Astrocyte of the spinal cord (primary cell): ENCODE results near the gene MIER1.

ENCODE experiments used
- DNase-seq: peaks from one replicate; pipeline ENCODE4 v3.0.0; 2011; ENCODE audit warnings: low read depth, low spot score
- H3K4me3 ChIP-seq: 2 replicates; pipeline ENCODE4 v1.5.1; 2011; ENCODE audit warnings: low read depth, mild to moderate bottlenecking, low read length, moderate library complexity
- in situ Hi-C: cut with HindIII; loops from 2 replicates; pipeline ENCODE4 v1.10.0; 2017; ENCODE audit warnings: low sequenced_read_pairs
- TF ChIP-seq, protein P1 (sequence below): IDR thresholded peaks from 2 replicates; pipeline ENCODE4 v1.5.1; 2012; ENCODE audit warnings: low read depth, mild to moderate bottlenecking, low read length, inconsistent platforms

MIER1 gene

DNA sequence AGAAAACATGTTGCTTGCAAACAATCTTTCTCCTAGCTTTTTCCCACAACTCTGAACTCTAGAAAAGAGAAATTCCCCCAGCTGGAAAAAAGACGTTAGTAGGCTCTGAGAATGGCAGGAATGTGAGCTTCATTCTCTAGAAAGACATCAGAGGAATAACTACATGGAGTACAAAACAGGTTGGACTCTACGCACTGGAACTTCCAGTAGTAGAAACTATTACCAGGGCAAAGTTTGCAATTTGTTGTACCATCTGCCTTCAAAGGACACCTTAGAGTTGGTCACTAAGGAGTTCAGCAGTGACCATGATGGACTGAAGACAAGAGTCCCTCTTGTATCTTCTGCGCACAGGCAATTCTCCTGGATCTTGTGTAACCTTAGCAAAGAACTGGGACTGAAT is 68.3 kb downstream of the MIER1 start:
- in situ Hi-C loops = no loop called here
- TF ChIP-seq, protein P1, sequence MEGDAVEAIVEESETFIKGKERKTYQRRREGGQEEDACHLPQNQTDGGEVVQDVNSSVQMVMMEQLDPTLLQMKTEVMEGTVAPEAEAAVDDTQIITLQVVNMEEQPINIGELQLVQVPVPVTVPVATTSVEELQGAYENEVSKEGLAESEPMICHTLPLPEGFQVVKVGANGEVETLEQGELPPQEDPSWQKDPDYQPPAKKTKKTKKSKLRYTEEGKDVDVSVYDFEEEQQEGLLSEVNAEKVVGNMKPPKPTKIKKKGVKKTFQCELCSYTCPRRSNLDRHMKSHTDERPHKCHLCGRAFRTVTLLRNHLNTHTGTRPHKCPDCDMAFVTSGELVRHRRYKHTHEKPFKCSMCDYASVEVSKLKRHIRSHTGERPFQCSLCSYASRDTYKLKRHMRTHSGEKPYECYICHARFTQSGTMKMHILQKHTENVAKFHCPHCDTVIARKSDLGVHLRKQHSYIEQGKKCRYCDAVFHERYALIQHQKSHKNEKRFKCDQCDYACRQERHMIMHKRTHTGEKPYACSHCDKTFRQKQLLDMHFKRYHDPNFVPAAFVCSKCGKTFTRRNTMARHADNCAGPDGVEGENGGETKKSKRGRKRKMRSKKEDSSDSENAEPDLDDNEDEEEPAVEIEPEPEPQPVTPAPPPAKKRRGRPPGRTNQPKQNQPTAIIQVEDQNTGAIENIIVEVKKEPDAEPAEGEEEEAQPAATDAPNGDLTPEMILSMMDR = no peak
- no peak overlapping the region for H3K4me3 ChIP-seq
- no peak for DNase-seq

DNA sequence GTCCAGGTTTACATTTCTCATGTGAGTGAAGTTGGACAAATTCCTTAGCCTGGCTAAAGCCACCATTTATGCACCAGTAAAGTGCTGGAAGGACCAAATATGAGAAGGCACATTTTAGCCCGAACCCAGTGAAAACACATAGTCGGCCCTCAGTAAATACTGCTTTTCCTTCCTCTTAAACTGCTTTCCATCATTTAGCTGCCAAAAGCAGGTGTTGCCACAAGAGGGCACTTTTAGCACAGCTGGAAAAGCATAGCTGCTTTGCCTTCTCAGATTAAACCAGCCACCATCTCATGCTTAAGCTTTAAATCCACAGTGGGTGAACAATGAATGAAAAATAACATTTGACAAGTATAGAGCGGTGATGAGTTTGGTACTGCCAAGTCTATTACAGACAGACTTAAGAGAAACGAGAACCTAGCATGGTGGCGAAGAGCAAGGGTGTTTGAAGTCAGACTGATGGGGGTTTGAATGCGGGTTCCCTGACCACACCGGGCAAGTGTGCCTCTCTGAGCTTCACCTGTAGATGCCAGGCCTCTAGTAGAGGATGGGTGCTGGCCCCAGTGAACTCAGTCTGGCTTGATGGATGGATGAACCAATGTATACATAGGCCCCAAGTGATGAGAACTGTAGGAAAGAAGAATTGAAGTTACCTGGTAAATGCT is 71.4 kb downstream of the MIER1 start:
- TF ChIP-seq, protein P1 = peak; percentile 87
- DNase-seq = peak; percentile 79
- in situ Hi-C loops = no loop called here
- H3K4me3 ChIP-seq = no peak overlapping the region

DNA sequence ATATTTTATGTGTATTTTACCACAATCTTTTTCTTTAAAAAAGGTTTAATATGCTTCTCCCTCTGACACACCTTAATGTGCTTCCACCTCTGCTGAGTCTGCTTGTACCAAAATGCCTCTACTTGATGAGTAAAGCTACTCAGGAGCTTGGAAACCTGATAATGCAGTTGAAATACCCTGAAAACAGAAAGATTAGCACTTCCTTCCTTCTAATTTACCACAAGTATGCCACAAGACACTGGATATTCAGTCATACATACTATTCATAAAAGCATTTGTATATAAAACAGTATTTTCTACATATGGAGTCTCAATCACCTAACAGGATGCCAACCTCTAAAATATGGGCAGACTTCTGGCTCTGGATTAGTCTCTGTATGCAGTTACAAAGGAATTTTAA is 74.2 kb downstream of the MIER1 start:
- in situ Hi-C loops = no loop called here
- DNase-seq = no peak
- no peak overlapping the region for H3K4me3 ChIP-seq
- TF ChIP-seq, protein P1 = no peak

DNA sequence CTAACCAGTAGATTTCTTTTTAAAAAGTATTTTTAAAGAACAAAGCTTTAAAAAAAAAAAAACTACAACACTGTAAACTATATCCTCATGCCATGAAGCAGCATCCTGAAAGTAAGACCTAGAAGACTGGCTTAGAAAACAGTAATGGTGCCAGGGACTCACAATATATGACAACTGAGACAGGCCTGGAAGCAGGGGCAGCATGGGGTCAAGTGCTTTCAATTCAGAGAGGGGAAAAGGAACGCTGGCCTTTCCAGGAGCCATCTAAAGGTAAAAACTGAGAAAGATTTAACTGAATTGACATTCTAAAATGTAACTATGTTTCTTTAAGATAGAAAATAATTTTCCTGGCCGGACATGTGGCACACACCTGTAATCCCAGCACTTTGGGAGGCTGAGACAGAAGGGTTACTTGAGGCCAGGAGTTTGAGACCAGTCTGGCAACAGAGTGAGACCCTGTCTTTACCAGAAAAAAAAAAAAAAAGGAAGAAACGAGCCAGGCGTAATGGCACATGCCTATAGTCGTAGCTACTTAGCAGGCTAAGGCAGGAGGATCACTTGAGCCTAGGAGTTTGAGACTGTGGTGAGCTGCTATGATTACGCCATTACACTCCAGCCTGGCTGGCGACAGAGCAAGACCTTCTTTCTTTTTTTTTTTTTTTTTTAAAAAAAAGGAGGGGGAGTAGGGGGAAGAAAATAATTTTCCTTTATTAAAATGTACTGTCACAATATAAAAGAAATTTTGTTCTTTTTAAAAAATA is 75.0 kb downstream of the MIER1 start:
- in situ Hi-C loops = no loop called here
- TF ChIP-seq, protein P1 = no peak
- no peak overlapping the region for H3K4me3 ChIP-seq
- DNase-seq = no peak

- TF ChIP-seq, protein P1 = no peak
- in situ Hi-C loops = no loop called here
- H3K4me3 ChIP-seq = no peak overlapping the region
- no peak for DNase-seq
Measured at GRCh38 chr1:67001682-67002425, 77.1 kb downstream of the MIER1 start.

GRCh38 chr1:67004176-67004575 is 79.4 kb downstream of the MIER1 start:
- no peak overlapping the region for H3K4me3 ChIP-seq
- DNase-seq = no peak
- TF ChIP-seq, protein P1 = no peak
- in situ Hi-C loops = no loop called here
